HepG2 (cell line): ENCODE measurements around the gene ABCB8. TPM values are rescaled to one million over a fixed set of nuclear protein-coding genes. Genes with fewer than 3 reads are reported as not detected.

Experiments used
- ADNP ChIP-seq: sonication (generic); formaldehyde crosslinking; IDR thresholded peaks from 2 replicates; pipeline ENCODE4 v1.4.0; 2020; ENCODE audit warnings: missing genetic modification reagents
- KDM5B ChIP-seq: sonication (generic); formaldehyde crosslinking; IDR thresholded peaks from 2 replicates; pipeline ENCODE4 v1.4.0; 2020; ENCODE audit warnings: missing genetic modification reagents, mild to moderate bottlenecking, borderline replicate concordance
- KIAA2018 ChIP-seq: sonication (generic); formaldehyde crosslinking; IDR thresholded peaks from 2 replicates; pipeline ENCODE4 v1.5.0; 2020; ENCODE audit warnings: mild to moderate bottlenecking, missing genetic modification reagents, borderline replicate concordance
- MXI1 ChIP-seq: IDR thresholded peaks from 3 replicates; pipeline ENCODE4 v1.6.1; 2012; ENCODE audit warnings: low read depth, low read length, inconsistent platforms, borderline replicate concordance
- RAD51 ChIP-seq: fragments of 450-650 bp; IDR thresholded peaks from 2 replicates; pipeline ENCODE4 v1.6.1; 2016; ENCODE audit warnings: borderline replicate concordance
- RORA ChIP-seq: sonication (generic); formaldehyde crosslinking; IDR thresholded peaks from 2 replicates; pipeline ENCODE4 v1.5.0; 2020; ENCODE audit warnings: mild to moderate bottlenecking, missing genetic modification reagents, moderate library complexity
- SNAPC5 ChIP-seq: sonication (generic); formaldehyde crosslinking; IDR thresholded peaks from 2 replicates; pipeline ENCODE4 v1.8.1; 2023; ENCODE audit warnings: mild to moderate bottlenecking, missing genetic modification reagents, borderline replicate concordance
- SRSF1 ChIP-seq: fragments of 200-400 bp; formaldehyde crosslinking; optimal IDR thresholded peaks from 2 replicates; pipeline ENCODE3; 2017; ENCODE audit warnings: mild to moderate bottlenecking, low read depth, low read length, moderate library complexity
- ZBTB1 ChIP-seq: sonication (generic); formaldehyde crosslinking; IDR thresholded peaks from 2 replicates; pipeline ENCODE4 v1.4.0; 2020; ENCODE audit warnings: missing genetic modification reagents, borderline replicate concordance
- ZNF382 ChIP-seq: sonication (generic); formaldehyde crosslinking; IDR thresholded peaks from 2 replicates; pipeline ENCODE4 v1.5.0; 2020; ENCODE audit warnings: missing genetic modification reagents, mild to moderate bottlenecking, borderline replicate concordance
- ZNF652 ChIP-seq: IDR thresholded peaks from 2 replicates; pipeline ENCODE4 v1.6.1; 2016; ENCODE audit warnings: low read depth, borderline replicate concordance
- ZNF674 ChIP-seq: sonication (generic); formaldehyde crosslinking; IDR thresholded peaks from 2 replicates; pipeline ENCODE4 v1.5.0; 2020; ENCODE audit warnings: low read depth, mild to moderate bottlenecking, missing genetic modification reagents
- polyA plus RNA-seq, 8 experiments: library from polyadenylated mRNA; depleted of rRNA in 3 of 8; stranded (reverse) in 7 of 8; unstranded in 1 of 8; fragments of >200 nt; fragmentation: Illumina TruSeq in 4 of 8; extraction: Trizol in 4 of 8; gene quantifications; 2 replicates each; pipeline versions ENCODE4 v1.2.1 to v1.2.3, GENCODE V29; 2011 to 2016; ENCODE audit warnings: low read depth in 4 of 8, missing spikeins in 1 of 8, mixed read lengths in 1 of 8; ENCODE audit not compliant: insufficient read depth in 1 of 8
- total RNA-seq, 5 experiments: library from RNA; depleted of rRNA; stranded (reverse); fragments of >200 nt; fragmentation: Illumina TruSeq; extraction: Trizol; gene quantifications; 2 replicates each; pipeline ENCODE4 v1.2.3, GENCODE V29; 2016; ENCODE audit warnings: low read depth in 1 of 5
- TF ChIP-seq, protein P1 (sequence below): sonication (generic); formaldehyde crosslinking; IDR thresholded peaks from 2 replicates; pipeline ENCODE4 v1.4.0; 2020; ENCODE audit warnings: mild to moderate bottlenecking, missing genetic modification reagents
- TF ChIP-seq, protein P2 (sequence below): sonication (generic); formaldehyde crosslinking; IDR thresholded peaks from 2 replicates; pipeline ENCODE4 v1.5.0; 2020; ENCODE audit warnings: missing genetic modification reagents

The ABCB8 gene
- total and polyA plus RNA-seq, 2 of the 13 experiments (the other 11 are each of a cell fraction or from before 2014, with no cell fraction given) = 6.6 to 16.7 TPM

DNA sequence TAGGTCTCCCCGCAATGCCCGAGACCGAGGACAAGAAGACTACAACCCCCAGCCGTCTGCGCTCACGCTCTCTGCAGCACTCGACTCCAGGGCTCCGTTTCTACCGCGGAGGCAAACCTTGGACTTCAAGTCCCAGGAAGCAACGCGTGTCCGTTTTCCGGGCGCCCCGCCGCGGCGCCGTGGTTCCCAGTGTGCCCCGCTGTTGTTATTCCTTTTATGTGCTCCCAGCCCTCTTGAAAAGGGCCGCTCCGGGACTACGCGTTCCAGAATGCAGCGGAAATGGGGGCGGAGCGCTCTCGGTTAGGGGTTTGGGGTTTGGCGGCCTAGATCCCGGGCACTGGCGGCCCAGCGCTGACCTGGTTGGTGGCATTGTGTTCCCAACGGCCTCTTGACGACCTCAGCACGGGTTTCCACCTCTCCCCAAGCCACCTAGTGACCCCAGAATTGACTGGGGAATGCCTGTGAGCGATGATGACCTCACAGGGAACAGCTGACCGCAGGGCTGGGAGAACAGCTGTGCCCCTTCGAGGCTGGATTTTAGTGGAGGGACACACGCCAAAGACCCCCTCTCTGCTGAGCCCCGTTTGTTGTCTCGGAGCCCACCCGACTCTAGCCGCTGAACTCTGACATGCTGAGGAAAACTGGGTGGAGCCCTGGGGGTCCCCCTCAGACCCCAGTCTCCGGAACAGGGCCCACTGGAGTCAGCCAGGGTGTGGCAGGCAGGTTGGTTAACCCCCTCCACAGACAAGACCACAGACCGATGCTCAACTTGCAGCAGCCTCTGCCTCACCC, 29.9 kb downstream of the ABCB8 start (continued):
- TF ChIP-seq, protein P1, sequence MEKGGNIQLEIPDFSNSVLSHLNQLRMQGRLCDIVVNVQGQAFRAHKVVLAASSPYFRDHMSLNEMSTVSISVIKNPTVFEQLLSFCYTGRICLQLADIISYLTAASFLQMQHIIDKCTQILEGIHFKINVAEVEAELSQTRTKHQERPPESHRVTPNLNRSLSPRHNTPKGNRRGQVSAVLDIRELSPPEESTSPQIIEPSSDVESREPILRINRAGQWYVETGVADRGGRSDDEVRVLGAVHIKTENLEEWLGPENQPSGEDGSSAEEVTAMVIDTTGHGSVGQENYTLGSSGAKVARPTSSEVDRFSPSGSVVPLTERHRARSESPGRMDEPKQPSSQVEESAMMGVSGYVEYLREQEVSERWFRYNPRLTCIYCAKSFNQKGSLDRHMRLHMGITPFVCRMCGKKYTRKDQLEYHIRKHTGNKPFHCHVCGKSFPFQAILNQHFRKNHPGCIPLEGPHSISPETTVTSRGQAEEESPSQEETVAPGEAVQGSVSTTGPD (CRISPR knock-in tag) = no peak
- TF ChIP-seq RAD51 = no peak
- no peak for TF ChIP-seq ZBTB1
- no peak; the same call in 1 of the 2 replicates for TF ChIP-seq KDM5B
- TF ChIP-seq SNAPC5 = no peak
- no peak for TF ChIP-seq SRSF1
- peak; percentile 5; the same call in 1 of the 2 replicates for TF ChIP-seq ZNF674 (CRISPR knock-in tag)
- TF ChIP-seq ZNF382 (CRISPR knock-in tag) = no peak
- TF ChIP-seq ADNP (CRISPR knock-in tag) = no peak
- TF ChIP-seq, protein P2, sequence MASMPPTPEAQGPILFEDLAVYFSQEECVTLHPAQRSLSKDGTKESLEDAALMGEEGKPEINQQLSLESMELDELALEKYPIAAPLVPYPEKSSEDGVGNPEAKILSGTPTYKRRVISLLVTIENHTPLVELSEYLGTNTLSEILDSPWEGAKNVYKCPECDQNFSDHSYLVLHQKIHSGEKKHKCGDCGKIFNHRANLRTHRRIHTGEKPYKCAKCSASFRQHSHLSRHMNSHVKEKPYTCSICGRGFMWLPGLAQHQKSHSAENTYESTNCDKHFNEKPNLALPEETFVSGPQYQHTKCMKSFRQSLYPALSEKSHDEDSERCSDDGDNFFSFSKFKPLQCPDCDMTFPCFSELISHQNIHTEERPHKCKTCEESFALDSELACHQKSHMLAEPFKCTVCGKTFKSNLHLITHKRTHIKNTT = no peak
- TF ChIP-seq KIAA2018 (CRISPR knock-in tag) = no peak
- peak; percentile 63; the same call in 1 of the 3 replicates for TF ChIP-seq MXI1
- TF ChIP-seq ZNF652 (CRISPR knock-in tag) = no peak; the same call in 1 of the 2 replicates
- TF ChIP-seq RORA (CRISPR knock-in tag) = no peak
